K562 (cell line): ENCODE measurements around the gene RAMP2. TPM values are rescaled to one million over a fixed set of nuclear protein-coding genes. Genes with fewer than 3 reads are reported as not detected.

ENCODE experiments used
- ARNT ChIP-seq, 2 experiments: fragments of 450-650 bp; IDR thresholded peaks; 2 replicates each; pipeline ENCODE4 v1.6.1; 2016; ENCODE audit warnings: mild to moderate bottlenecking in 1 of 2
- GATA2 ChIP-seq: sonication (generic); formaldehyde crosslinking; IDR thresholded peaks from 2 replicates; pipeline ENCODE4 v1.4.0; 2020; ENCODE audit warnings: mild to moderate bottlenecking, missing genetic modification reagents
- HOXB6 ChIP-seq: fragments of 250-450 bp; sonication (Bioruptor Pico); IDR thresholded peaks from 2 replicates; pipeline ENCODE4 v1.5.1; 2022; ENCODE audit warnings: mild to moderate bottlenecking, borderline replicate concordance
- KLF1 ChIP-seq: fragments of 450-650 bp; IDR thresholded peaks from 2 replicates; pipeline ENCODE4 v1.6.1; 2016; ENCODE audit warnings: missing genetic modification characterization, missing compliant biosample characterization
- MED1 ChIP-seq: sonication (generic); formaldehyde crosslinking; IDR thresholded peaks from 2 replicates; pipeline ENCODE4 v1.8.1; 2023; ENCODE audit warnings: missing genetic modification reagents, borderline replicate concordance
- PRPF4 ChIP-seq: fragments of 200-400 bp; formaldehyde crosslinking; IDR thresholded peaks from one replicate; pipeline ENCODE4 v1.6.1; 2017; ENCODE audit warnings: low read length, low read depth, mild to moderate bottlenecking; ENCODE audit not compliant: insufficient read depth, poor library complexity, severe bottlenecking
- SMC3 ChIP-seq: conservative IDR thresholded peaks from 2 replicates; pipeline ENCODE4 v1.6.1; 2011; ENCODE audit warnings: low read depth, low read length, improper control_type of control experiment; ENCODE audit not compliant: insufficient read depth
- XRCC5 ChIP-seq: fragments of 200-400 bp; formaldehyde crosslinking; IDR thresholded peaks from 2 replicates; pipeline ENCODE4 v1.6.1; 2017; ENCODE audit warnings: low read depth, mild to moderate bottlenecking, low read length
- ZNF212 ChIP-seq: fragments of 450-650 bp; formaldehyde crosslinking; IDR thresholded peaks from 2 replicates; pipeline ENCODE4 v1.4.0; 2020; ENCODE audit warnings: mild to moderate bottlenecking
- ZNF57 ChIP-seq: fragments of 450-650 bp; formaldehyde crosslinking; IDR thresholded peaks from 2 replicates; pipeline ENCODE4 v1.4.0; 2020; ENCODE audit warnings: mild to moderate bottlenecking, moderate library complexity
- polyA plus RNA-seq, 8 experiments: library from polyadenylated mRNA; depleted of rRNA in 4 of 8; stranded (reverse) in 5 of 8; unstranded in 3 of 8; fragments of >200 nt; fragmentation: Nextera tagmentation in 2 of 8; fragmentation: Illumina TruSeq in 1 of 8; extraction: Ambion mirVana in 2 of 8; extraction: Trizol in 1 of 8; gene quantifications; 2 replicates each; pipeline versions ENCODE4 v1.2.1 to v1.2.3, GENCODE V29; 2011 to 2014; ENCODE audit warnings: inconsistent platforms in 1 of 8, missing spikeins in 1 of 8
- total RNA-seq, 7 experiments: library from RNA; depleted of rRNA in 6 of 7; stranded (reverse); fragments of >200 nt in 6 of 7; fragmentation: Illumina TruSeq in 2 of 7; extraction: Trizol in 2 of 7; gene quantifications; 2 replicates each; pipeline versions ENCODE4 v1.2.1 to v1.2.3, GENCODE V29; 2011 to 2021; ENCODE audit warnings: low replicate concordance in 1 of 7
- TF ChIP-seq, protein P1 (sequence below), 3 experiments: fragments of 200-800 bp in 1 of 3; fragments of 250-450 bp in 1 of 3; fragments of 450-650 bp in 1 of 3; sonication (Bioruptor Pico) in 1 of 3; sonication (Bioruptor generic) in 1 of 3; formaldehyde crosslinking in 1 of 3; IDR thresholded peaks; 2 replicates each; pipeline versions ENCODE4 v1.6.1 to v1.8.0; 2016 to 2022; ENCODE audit warnings: mild to moderate bottlenecking in 2 of 3, missing genetic modification characterization in 2 of 3, missing compliant biosample characterization in 1 of 3, moderate library complexity in 1 of 3

Gene RAMP2
- total and polyA plus RNA-seq, 9 of the 15 experiments (the other 6 are each of a cell fraction or from before 2014, with no cell fraction given), result not detected

DNA sequence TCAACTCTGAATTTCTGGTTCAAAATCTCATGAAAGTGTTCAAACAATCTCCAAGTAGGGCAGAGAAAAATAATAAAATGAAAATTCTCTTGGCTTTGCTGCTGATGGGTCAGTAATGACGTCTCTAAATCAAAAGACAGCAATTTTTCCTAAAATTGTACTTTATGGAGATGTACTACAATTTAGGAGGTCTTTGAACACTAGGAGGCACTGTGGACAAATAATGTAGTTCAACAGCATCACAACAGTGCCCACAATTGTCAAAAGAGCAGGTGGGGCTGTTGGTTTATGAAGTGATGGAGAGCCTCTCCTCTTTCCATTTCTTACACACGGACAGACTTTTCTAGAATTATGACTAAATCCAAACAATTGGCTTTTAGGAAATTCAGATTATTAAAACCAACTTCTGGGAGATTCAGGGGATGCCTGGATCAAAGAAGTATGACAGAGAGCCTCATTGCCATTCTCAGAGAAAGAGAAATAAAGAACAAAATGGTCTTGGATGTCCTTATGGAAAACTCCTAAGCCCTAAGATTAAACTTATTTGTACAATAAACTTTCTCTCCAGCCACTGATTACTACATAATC, 39.9 kb upstream of the RAMP2 start (continued):
- TF ChIP-seq, protein P1, sequence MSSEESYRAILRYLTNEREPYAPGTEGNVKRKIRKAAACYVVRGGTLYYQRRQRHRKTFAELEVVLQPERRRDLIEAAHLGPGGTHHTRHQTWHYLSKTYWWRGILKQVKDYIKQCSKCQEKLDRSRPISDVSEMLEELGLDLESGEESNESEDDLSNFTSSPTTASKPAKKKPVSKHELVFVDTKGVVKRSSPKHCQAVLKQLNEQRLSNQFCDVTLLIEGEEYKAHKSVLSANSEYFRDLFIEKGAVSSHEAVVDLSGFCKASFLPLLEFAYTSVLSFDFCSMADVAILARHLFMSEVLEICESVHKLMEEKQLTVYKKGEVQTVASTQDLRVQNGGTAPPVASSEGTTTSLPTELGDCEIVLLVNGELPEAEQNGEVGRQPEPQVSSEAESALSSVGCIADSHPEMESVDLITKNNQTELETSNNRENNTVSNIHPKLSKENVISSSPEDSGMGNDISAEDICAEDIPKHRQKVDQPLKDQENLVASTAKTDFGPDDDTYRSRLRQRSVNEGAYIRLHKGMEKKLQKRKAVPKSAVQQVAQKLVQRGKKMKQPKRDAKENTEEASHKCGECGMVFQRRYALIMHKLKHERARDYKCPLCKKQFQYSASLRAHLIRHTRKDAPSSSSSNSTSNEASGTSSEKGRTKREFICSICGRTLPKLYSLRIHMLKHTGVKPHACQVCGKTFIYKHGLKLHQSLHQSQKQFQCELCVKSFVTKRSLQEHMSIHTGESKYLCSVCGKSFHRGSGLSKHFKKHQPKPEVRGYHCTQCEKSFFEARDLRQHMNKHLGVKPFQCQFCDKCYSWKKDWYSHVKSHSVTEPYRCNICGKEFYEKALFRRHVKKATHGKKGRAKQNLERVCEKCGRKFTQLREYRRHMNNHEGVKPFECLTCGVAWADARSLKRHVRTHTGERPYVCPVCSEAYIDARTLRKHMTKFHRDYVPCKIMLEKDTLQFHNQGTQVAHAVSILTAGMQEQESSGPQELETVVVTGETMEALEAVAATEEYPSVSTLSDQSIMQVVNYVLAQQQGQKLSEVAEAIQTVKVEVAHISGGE (CRISPR knock-in tag; IDR thresholded peaks at IDR 0.05), result 0 out of 6 replicates have a peak, but pooled peaks of 1 of the 3 experiments have one; percentile 27
- peak; percentile 68 for TF ChIP-seq SMC3
- no peak for TF ChIP-seq ZNF212 (CRISPR knock-in tag)
- TF ChIP-seq MED1, result no peak
- no peak for TF ChIP-seq ZNF57 (CRISPR knock-in tag)
- TF ChIP-seq XRCC5, result no peak
- no peak for TF ChIP-seq ARNT (IDR thresholded peaks at IDR 0.05)
- no peak for TF ChIP-seq HOXB6 (CRISPR knock-in tag)
- TF ChIP-seq PRPF4, result no peak
- TF ChIP-seq KLF1 (tag), result no peak
- no peak for TF ChIP-seq GATA2 (CRISPR knock-in tag)
